Medulla oblongata (tissue), 1 donor: Measurements from ENCODE around the gene MFRP.

ENCODE experiments used
- DNase-seq: peaks from one replicate; pipeline ENCODE4 v3.0.0-alpha.2; 2015; ENCODE audit errors: extremely low spot score

Gene MFRP

DNA sequence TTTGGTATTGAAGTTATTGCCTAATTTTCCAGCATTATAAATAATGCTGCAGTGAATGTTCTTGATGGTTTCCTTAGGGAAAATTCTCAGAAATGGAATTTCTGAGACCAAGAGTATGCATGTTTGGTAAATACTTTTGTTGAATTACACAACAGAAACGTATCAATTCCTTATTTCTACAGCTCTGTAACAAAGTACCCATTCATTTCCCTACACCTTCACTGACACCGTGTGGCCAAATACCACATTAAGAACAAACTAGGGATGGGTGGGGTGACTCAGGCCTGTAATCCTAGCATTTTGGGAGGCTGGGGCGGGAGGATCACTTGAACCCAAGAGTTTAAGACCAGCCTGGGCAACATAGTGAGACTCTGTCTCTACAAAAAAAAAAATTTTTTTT, 51.3 kb downstream of the MFRP start:
- no peak for DNase-seq

DNA sequence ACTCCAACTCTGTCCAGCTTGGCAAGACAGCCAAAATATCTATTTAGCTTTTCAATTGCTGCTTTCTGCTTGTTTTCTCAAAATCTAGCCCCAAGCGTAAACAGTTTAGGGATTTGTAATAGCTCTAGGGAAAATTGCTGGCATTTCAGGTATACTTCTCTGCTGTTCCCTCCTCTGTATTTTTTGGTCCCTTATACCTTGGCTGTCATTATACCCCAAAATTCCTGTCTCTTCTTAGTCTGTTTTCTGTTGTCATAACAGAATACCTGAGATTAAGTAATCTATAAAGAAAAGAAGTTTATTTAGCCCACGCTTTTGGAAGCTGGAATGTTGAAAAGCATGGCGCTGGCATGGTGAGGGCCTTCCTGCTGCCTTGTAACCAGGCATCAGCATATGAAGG, 53.0 kb downstream of the MFRP start:
- no peak for DNase-seq

DNA sequence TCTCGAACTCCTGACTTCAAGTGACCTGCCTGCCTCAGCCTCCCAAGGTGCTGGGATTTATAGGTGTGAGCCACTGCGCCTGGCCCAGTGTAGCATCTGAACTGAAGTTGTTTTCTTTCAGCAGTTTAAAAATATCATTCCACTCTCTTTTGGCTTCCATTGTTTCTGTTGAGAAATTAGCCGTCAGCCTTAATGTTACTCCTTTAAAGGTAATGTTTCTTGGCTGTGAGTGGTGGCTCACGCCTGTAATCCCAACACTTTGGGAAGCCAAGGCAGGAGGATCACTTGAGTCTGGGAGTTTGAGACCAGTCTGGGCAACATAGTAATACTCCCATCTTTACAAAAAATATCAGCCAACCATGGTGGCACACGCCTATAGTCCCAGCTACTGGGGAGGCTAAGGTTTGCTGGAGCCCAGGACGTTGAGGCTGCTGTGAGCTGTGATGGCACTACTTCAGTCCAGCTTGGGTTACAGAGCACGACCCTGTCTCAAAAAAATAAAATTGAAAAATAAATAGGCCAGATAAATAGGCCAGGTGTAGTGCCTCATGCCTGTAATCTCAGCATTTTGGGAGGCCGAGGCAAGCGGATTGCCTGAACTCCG, 55.5 kb downstream of the MFRP start:
- DNase-seq: no peak
